NT2/D1 (cell line): ENCODE data around the gene COLQ.

Experiments
- SUZ12 ChIP-seq: IDR thresholded peaks from 2 replicates; pipeline ENCODE4 v1.6.1; 2011; ENCODE audit not compliant: insufficient read length, insufficient read depth; ENCODE audit errors: extremely low read depth
- YY1 ChIP-seq: IDR thresholded peaks from 2 replicates; pipeline ENCODE4 v1.6.1; 2011; ENCODE audit not compliant: insufficient read length, insufficient read depth
- ZNF274 ChIP-seq: IDR thresholded peaks from 2 replicates; pipeline ENCODE4 v1.6.1; 2011; ENCODE audit warnings: mild to moderate bottlenecking, low read depth, low read length

- TF ChIP-seq ZNF274 (no peak), YY1 (no peak), SUZ12 (no peak)
These were observed 6.7 kb downstream of the COLQ start for GRCh38 chr3:15514663-15515340.
